Endothelial cell of umbilical vein (primary cell): Measurements from ENCODE around the gene SH3RF1. TPM values are rescaled to one million over a fixed set of nuclear protein-coding genes. Genes with fewer than 3 reads are reported as not detected.

Experiments used
- BruUV-seq: library from RNA; stranded (reverse); fragments of 400-500 nt; replicated peaks from 2 replicates; lab custom pipeline; 2021; lab: Mats Ljungman, UMichigan
- CTCF ChIA-PET: fragments of 300-600, 350-600 bp; sonication (Branson Sonifier 250); formaldehyde crosslinking; loops from one replicate; lab custom pipeline; 2021; ENCODE audit warnings: antibody characterized with exemption, inconsistent platforms; lab: Charles Lee
- POLR2A ChIA-PET: fragments of 300-600, 350-600 bp; sonication (Branson Sonifier 250); formaldehyde crosslinking; loops from one replicate; lab custom pipeline; 2021; ENCODE audit warnings: antibody characterized with exemption, inconsistent platforms; lab: Charles Lee
- DNase-seq: peaks from one replicate; pipeline ENCODE4 v3.0.0-alpha.2; 2011; ENCODE audit warnings: low read depth, low spot score
- FAIRE-seq: peaks from 2 replicates; lab custom pipeline; 2011; peaks lifted over from hg19 to GRCh38; lab: Jason Lieb, UNC
- H2AFZ ChIP-seq: 2 replicates; pipeline ENCODE4 v1.6.0; 2012; ENCODE audit warnings: low read depth, low read length, control low read depth, inconsistent platforms
- H3K27ac ChIP-seq: 2 replicates; pipeline ENCODE4 v1.5.1; 2011; ENCODE audit warnings: low read depth, mild to moderate bottlenecking, control low read depth, low read length, moderate library complexity; ENCODE audit not compliant: insufficient read depth
- H3K27me3 ChIP-seq, 2 experiments: 2 replicates each; pipeline versions ENCODE4 v1.6.0 to v1.6.1; 2011; ENCODE audit warnings: low read length in 2 of 2, mixed read lengths in 1 of 2; ENCODE audit not compliant: control insufficient read depth in 2 of 2, insufficient read depth in 2 of 2
- H3K36me3 ChIP-seq, 2 experiments: 2 replicates in 1 of 2; 3 replicates in 1 of 2; pipeline ENCODE4 v1.5.1; 2011; ENCODE audit warnings: low read length in 2 of 2, mild to moderate bottlenecking in 1 of 2, moderate library complexity in 1 of 2; ENCODE audit not compliant: control insufficient read depth in 2 of 2, insufficient read depth in 2 of 2; ENCODE audit errors: extremely low read depth in 1 of 2
- H3K4me1 ChIP-seq: 3 replicates; pipeline ENCODE4 v1.5.1; 2011; ENCODE audit warnings: mild to moderate bottlenecking, low read length; ENCODE audit not compliant: control insufficient read depth, insufficient read depth; ENCODE audit errors: extremely low read depth
- H3K4me2 ChIP-seq: 2 replicates; pipeline ENCODE4 v1.6.1; 2011; ENCODE audit warnings: low read length, control low read depth, mixed read lengths; ENCODE audit not compliant: insufficient read depth
- H3K4me3 ChIP-seq, 3 experiments: fragments of 200-600 bp in 1 of 3; sonication (generic), shearing (Covaris generic) in 1 of 3; replicated peaks in 1 of 3; 2 replicates each; pipeline ENCODE4 v1.5.1; 2011 to 2016; ENCODE audit warnings: control low read depth in 3 of 3, low read length in 3 of 3, mild to moderate bottlenecking in 2 of 3, inconsistent platforms in 1 of 3, low read depth in 1 of 3, moderate library complexity in 1 of 3; ENCODE audit not compliant: insufficient read depth in 1 of 3
- H3K79me2 ChIP-seq: 2 replicates; pipeline ENCODE4 v1.6.0; 2012; ENCODE audit warnings: low read length, inconsistent platforms; ENCODE audit not compliant: control insufficient read depth, insufficient read depth
- H3K9ac ChIP-seq: replicated peaks from 2 replicates; pipeline ENCODE3; 2011; ENCODE audit warnings: low read length, control low read depth; ENCODE audit not compliant: insufficient read depth; ENCODE audit errors: extremely low read depth
- H3K9me1 ChIP-seq: replicated peaks from 3 replicates; pipeline ENCODE4 v1.6.0; 2011; ENCODE audit warnings: mild to moderate bottlenecking, low read length; ENCODE audit not compliant: control insufficient read depth, insufficient read depth; ENCODE audit errors: extremely low read depth
- H3K9me3 ChIP-seq: replicated peaks from 2 replicates; pipeline ENCODE4 v1.5.1; 2012; ENCODE audit warnings: low read length, inconsistent platforms; ENCODE audit not compliant: control insufficient read depth, insufficient read depth
- H4K20me1 ChIP-seq: replicated peaks from 2 replicates; pipeline ENCODE3; 2011; ENCODE audit warnings: mild to moderate bottlenecking, low read length; ENCODE audit not compliant: control insufficient read depth, insufficient read depth; ENCODE audit errors: extremely low read depth
- EZH2 ChIP-seq: IDR thresholded peaks from 2 replicates; pipeline ENCODE4 v1.6.1; 2012; ENCODE audit warnings: borderline replicate concordance, low read depth, mild to moderate bottlenecking, moderate library complexity, low read length, inconsistent platforms; ENCODE audit not compliant: severe bottlenecking
- FOS ChIP-seq: IDR thresholded peaks from 2 replicates; pipeline ENCODE4 v1.6.1; 2011; ENCODE audit warnings: mild to moderate bottlenecking, low read length, moderate library complexity, borderline replicate concordance; ENCODE audit not compliant: insufficient read depth
- GATA2 ChIP-seq: IDR thresholded peaks from 2 replicates; pipeline ENCODE4 v1.7.0; 2011; ENCODE audit warnings: low read depth, mild to moderate bottlenecking, moderate library complexity, mixed read lengths, low read length; ENCODE audit not compliant: insufficient read length, insufficient read depth
- JUN ChIP-seq: IDR thresholded peaks from 2 replicates; pipeline ENCODE4 v1.6.1; 2011; ENCODE audit warnings: borderline replicate concordance, low read depth; ENCODE audit not compliant: insufficient read length, insufficient read depth
- MAX ChIP-seq: IDR thresholded peaks from 2 replicates; pipeline ENCODE4 v1.6.1; 2011; ENCODE audit not compliant: insufficient read depth, insufficient read length
- MYC ChIP-seq: IDR thresholded peaks from one replicate; pipeline ENCODE4 v1.6.1; 2011; ENCODE audit warnings: mild to moderate bottlenecking, low read depth, low read length
- POLR2A ChIP-seq: IDR thresholded peaks from 2 replicates; pipeline ENCODE4 v1.6.1; 2012; ENCODE audit warnings: low read depth, mild to moderate bottlenecking, control low read depth, low read length
- POLR2AphosphoS5 ChIP-seq: IDR thresholded peaks from 2 replicates; pipeline ENCODE4 v1.6.1; 2012; ENCODE audit warnings: low read depth, mild to moderate bottlenecking, control low read depth, low read length, moderate library complexity; ENCODE audit not compliant: insufficient read depth
- dilution Hi-C: fragments of 300-500 bp; cut with MboI; formaldehyde crosslinking; loops from one replicate; pipeline ENCODE4 v1.15.0; 2019; ENCODE audit warnings: low sequenced_read_pairs; ENCODE audit not compliant: extremely low pct_ligation_motif_present
- intact Hi-C: fragments of 100-400 bp; cut with micrococcal nuclease; formaldehyde crosslinking; loops from one replicate; pipeline ENCODE4 v1.10.0; 2022
- polyA plus RNA-seq, 4 experiments: library from polyadenylated mRNA; depleted of rRNA in 3 of 4; stranded (reverse) in 3 of 4; unstranded in 1 of 4; fragments of >200 nt; gene quantifications; 2 replicates each; pipeline versions ENCODE4 v1.2.1 to v1.2.3, GENCODE V29; 2011 to 2012; ENCODE audit warnings: missing spikeins in 1 of 4
- total RNA-seq: library from RNA; stranded (reverse); gene quantifications from 2 replicates; pipeline ENCODE4 v1.2.3, GENCODE V29; 2021
- TF ChIP-seq, protein P1 (sequence below), 2 donors: IDR thresholded peaks; 1 replicate in 1 of 2; 2 replicates in 1 of 2; pipeline ENCODE4 v1.5.1; 2011; ENCODE audit warnings: low read length in 2 of 2, mild to moderate bottlenecking in 2 of 2, moderate library complexity in 2 of 2, control low read depth in 1 of 2, inconsistent platforms in 1 of 2, low read depth in 1 of 2; ENCODE audit not compliant: insufficient read depth in 1 of 2; ENCODE audit errors: extremely low read depth in 1 of 2

SH3RF1 gene
- total and polyA plus RNA-seq, 2 donors (not counting 3 experiments of a cell fraction or from before 2014, with no cell fraction given) = 16.2 to 24.9 TPM

DNA sequence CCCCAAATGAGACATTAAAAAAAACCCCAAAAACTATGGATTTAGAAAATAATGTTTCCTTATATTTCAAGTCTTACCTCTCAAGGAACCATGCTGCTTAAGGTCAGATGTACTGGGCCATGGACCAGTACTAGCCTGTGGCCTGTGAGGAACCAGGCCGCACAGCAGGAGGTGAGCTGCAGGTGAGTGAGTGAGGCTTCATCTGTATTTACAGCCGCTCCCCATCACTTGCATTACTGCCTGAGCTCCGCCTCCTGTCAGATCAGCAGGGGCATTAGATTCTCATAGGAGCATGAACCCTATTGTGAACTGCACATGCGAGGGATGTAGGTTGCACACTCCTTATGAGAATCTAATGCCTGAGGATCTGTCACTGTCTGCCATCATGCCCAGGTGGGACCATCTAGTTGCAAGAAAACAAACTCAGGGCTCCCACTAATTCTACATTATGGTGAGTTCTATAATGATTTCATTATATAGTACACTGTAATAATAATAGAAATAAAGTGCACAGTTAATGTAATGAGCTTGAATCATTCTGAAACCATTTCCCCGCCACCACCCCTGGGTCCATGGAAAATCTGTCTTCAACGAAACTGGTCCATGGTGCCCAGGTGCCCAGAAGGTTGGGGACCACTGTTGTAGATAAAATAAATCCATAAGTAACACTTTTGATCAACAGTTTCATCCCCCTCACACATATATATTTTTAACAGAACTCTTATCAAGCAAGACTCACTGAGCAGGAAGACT lies 155.4 kb downstream of the SH3RF1 start:
- TSS peak; percentile 84 for BruUV-seq
- H3K4me1 ChIP-seq = peaks cover 32% of the 10 kb centered on the region
- intact Hi-C loops (loop anchor here (2.0 to 5.0 kb wide), 3 partner anchors 93 to 371 kb away; no protein-coding TSS in a partner anchor), dilution Hi-C loops (no loop called here)
- TF ChIP-seq FOS (no peak), MYC (no peak), EZH2 (no peak), POLR2AphosphoS5 (no peak), POLR2A (no peak), GATA2 (no peak), JUN (no peak), MAX (no peak)
- TF ChIP-seq, protein P1, sequence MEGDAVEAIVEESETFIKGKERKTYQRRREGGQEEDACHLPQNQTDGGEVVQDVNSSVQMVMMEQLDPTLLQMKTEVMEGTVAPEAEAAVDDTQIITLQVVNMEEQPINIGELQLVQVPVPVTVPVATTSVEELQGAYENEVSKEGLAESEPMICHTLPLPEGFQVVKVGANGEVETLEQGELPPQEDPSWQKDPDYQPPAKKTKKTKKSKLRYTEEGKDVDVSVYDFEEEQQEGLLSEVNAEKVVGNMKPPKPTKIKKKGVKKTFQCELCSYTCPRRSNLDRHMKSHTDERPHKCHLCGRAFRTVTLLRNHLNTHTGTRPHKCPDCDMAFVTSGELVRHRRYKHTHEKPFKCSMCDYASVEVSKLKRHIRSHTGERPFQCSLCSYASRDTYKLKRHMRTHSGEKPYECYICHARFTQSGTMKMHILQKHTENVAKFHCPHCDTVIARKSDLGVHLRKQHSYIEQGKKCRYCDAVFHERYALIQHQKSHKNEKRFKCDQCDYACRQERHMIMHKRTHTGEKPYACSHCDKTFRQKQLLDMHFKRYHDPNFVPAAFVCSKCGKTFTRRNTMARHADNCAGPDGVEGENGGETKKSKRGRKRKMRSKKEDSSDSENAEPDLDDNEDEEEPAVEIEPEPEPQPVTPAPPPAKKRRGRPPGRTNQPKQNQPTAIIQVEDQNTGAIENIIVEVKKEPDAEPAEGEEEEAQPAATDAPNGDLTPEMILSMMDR (IDR thresholded peaks at IDR 0.05; ENCODE audit: extremely low read depth in 1 of 2, insufficient read depth in 1 of 2, low read depth in 1 of 2, low read length in 2 of 2) = no peak
- FAIRE-seq = no peak
- H3K9ac ChIP-seq = no peak overlapping the region
- peak overlapping the region; percentile 76 for H3K4me2 ChIP-seq
- H3K27ac ChIP-seq = peak overlapping the region; percentile 77
- no peaks in the 10 kb centered on the region for H3K9me3 ChIP-seq
- peaks cover 6% of the 10 kb centered on the region for H3K79me2 ChIP-seq
- CTCF ChIA-PET = interaction anchor here (0.8 to 3.1 kb wide), 34 partner anchors 10 to 378 kb away, joined by 3 to 21 read pairs (median 5); partner anchors contain the start of gene CBR4
- DNase-seq = no peak
- POLR2A ChIA-PET = interaction anchor here (0.6 to 1.0 kb wide), 5 partner anchors 17 to 155 kb away, joined by 3 to 5 read pairs (median 3); partner anchors contain the start of gene CBR4
- no peak overlapping the region for H2AFZ ChIP-seq
- H3K9me1 ChIP-seq = no peaks in the 10 kb centered on the region
- no peaks in the 10 kb centered on the region for H4K20me1 ChIP-seq
- no peaks in the 10 kb centered on the region for H3K27me3 ChIP-seq
- no peak overlapping the region for H3K4me3 ChIP-seq
- H3K36me3 ChIP-seq = peaks cover 8 to 9% of the 10 kb centered on the region in 2 experiments
